RKO (cell line): ENCODE results near the gene TUBB4B.

ENCODE experiments used
- DNase-seq: peaks from one replicate; pipeline ENCODE4 v3.0.0-alpha.2; 2016; ENCODE audit warnings: low spot score

The TUBB4B gene

DNA sequence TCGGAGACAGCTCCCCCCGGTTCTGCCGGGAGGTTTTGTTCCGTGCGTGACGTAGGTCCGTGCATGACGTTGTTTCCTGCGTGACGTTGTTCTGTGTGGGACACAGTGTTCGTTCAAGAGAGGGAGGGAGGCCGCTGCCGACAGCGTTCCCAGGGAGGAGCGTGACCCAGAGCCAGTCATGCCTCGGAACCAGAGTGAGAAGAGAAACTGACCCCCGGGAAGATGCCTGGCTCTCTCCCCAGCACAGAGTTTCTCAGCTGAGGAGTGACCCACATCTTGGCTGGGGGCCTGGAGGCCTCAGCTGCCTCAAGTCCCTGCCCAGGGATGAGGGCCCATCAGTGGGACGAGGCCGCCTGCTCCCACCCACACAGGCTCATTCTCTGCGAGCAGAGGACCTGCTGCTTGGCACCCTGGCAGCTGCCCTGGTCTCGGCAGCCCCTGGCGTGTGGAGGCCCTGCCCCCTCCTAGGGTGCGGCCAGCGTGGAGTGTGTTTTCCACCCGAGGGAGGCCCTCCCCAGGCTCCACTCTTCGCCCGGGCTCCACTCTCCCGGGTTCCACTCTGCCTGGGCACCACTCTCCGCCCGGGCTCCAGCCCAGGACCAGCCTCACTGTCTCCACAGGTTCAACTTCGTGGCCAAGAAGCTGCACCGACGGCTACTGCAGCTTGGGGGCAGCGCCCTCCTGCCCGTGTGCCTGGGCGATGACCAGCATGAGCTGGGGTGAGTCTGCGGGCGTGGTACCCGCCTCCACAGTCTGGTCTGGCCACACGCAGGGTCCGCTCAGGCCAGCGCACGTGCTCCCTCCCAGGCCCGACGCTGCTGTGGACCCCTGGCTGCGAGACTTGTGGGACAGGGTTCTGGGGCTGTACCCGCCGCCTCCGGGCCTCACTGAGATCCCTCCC is 27.7 kb upstream of the TUBB4B start:
- DNase-seq, result peak; percentile 62

- DNase-seq, result no peak
Measured at GRCh38 chr9:137214620-137215019, 26.5 kb upstream of the TUBB4B start.

- no peak for DNase-seq
Measured at GRCh38 chr9:137215196-137215986, 25.7 kb upstream of the TUBB4B start.

DNA sequence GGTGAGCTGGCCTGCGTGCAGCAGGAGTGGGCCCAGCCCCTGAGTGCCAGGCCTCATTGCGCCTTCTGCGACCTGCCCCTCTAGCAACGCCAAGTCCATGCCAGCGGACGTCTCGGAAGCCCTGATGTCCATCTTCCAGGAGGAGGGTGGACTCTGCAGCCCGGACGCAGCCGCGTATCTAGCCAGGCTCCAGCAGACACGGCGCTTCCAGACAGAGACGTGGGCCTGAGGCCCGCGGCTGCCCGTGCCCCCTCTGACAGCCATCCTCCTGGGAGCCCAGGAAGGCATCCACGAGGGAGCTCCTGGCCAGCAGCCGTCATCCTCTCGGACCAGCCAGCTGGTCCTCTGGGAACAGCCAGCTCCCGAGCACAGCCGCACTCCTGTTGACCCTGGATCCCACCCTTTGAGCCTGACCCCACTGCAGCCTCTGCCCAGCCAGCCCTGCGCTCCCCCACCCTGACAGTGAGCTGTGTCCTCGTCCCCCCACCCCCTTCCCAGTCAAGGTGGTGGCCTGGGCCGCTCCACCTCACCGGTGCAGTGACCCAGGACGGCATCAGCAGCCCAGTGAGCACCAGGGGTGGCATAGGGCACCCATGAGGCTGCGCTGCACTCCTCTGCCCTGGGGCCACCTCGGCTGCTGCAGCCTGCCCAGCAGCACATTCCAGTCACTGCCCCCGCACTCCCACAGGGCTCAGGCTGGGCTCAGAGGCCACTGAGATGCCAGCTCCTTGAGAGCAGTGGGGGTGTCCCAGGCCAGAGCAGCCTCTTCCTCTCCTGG is 24.7 kb upstream of the TUBB4B start:
- DNase-seq, result no peak

GRCh38 chr9:137217276-137218211 is 23.5 kb upstream of the TUBB4B start:
- DNase-seq, result no peak

GRCh38 chr9:137218212-137218753 is 22.8 kb upstream of the TUBB4B start:
- DNase-seq, result no peak

GRCh38 chr9:137218754-137219271 is 22.3 kb upstream of the TUBB4B start:
- peak; percentile 85 for DNase-seq

DNA sequence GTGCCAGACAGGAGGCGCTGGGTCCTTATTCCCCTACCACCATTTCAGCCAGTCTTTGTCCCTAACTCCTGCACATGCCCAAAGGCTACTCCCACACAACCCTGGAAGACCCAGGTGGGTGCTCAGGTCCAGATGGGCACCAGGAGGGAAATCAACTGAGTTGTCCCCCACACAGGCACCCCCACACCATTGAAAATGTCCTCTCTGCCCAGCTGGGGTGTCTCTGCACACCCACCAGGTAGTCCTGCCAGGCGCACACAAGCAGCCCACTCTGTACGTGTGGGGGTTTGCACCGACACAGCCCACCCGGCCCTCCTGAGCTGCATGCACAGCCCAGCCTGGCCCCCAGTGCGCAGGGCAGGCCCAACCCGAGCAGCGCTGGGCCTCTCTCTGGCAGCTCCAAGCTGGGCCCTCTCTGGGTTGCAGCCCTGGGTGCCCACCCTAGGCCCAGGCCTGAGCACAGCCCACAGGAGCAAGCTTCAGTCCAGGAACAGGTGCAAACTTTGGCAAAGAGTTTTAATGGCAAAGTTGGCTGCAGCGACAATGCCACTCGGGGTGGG is 21.2 kb upstream of the TUBB4B start:
- DNase-seq, result no peak

- DNase-seq, result peak; percentile 59
Measured at GRCh38 chr9:137220317-137221094, 20.6 kb upstream of the TUBB4B start.

DNA sequence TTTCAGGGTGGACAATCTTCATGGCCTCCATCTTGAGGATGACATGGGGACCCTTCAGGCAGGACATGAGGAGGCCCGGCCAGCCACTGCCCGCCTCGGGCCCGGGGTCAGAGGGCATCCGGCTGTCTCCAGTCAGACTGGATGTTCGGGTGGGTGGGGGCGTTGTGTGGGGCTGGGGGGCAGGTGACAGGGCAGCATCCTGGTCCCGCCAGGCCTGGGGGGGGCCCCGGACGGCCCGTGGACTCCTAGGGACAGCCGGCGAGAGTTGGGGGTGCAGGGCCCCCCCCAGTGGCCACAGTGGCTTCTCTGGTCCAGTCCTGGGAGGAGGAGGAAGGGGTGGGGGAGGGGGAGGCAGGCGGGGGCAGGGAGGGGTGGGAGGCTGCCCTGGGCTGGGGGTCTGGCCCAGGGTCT is 20.0 kb upstream of the TUBB4B start:
- no peak for DNase-seq

DNA sequence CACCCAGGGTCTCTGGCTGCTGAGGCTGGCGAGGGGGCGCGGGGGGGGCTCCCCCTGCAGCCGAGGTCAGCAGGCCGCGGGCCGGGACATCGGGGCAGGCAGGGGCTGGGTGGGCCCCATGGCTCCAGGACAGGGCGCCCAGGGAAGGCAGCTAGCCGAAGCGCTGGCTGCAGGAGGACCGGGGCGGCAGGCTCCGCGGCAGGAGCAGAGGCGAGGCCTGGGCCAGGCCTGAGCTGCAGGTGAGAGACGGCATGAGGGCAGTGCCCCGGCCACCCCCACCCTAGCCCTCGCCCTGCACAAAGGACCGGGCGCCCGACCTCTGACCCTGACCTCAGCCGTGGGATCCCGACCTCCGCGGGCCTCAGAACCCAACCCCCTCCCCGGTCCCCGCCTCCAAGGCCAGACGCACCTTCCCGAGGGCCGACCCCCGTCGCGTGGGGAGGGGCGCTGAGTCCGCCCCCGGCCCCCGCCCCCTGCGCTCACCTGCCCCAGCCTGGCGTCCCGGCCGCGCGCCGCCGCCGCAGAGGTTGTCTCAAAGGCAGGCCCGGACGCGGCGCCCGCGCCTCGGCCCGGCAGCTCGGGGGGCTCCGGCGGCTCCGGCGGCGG is 19.5 kb upstream of the TUBB4B start:
- DNase-seq, result peak; percentile 56

DNA sequence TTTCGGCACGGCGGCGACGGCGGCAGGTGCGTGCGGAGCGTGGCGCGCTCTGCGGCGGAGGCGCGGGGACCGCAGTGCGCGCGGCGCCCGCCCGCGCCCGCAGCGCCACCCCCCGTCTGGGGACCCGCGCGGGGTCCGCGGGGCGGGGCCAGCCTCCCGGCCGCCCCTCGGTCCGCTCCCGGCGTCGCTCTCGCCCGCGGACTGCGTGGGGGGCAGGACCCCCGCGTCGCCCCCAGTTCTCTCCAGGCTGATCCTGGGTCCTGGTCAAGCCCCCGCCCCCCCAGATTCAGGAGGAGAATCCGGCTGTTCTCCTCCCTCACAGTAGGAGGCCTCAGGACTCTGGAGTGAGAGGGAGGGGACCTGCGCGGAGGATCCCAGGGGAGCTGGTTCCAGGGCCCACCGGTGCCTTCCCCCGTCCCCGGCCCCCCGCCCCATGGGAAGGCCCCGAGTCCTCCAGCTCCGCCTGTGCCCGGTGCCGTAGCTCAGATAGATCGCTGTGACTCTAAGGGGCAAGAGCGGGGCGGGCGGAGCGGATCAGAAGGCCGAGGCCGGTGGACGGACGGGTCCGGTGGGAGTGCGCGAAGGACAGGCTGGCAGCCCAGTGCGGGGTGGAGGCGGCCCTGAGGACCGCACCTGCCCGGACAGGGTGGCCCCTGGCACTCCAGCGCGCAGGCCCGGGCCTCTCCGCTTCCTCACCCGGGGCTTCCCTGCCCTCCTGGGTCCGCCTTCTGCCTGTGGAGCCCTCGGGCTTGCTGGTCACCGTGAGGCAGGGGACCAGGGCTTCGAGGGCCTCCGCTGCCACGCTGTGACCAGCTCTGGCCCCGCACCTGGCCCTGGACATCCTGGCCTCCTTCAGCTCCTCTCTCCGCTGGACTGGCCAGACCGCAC is 18.7 kb upstream of the TUBB4B start, which contains the start of gene RNF208:
RNF208 (minus strand) TSS at position 51 of the 888 bp plus-strand sequence. CDS start 1,028 bp downstream, outside the sequence.
- peak; percentile 77 for DNase-seq

- DNase-seq, result peak; percentile 100
Measured at GRCh38 chr9:137223078-137223970, 17.8 kb upstream of the TUBB4B start.

- peak; percentile 87 for DNase-seq
Measured at GRCh38 chr9:137224830-137225694, 16.0 kb upstream of the TUBB4B start, which contains the start of gene CYSRT1. CYSRT1 (plus strand) TSS chr9:137225174; CDS start chr9:137225622, 448 bp downstream.

GRCh38 chr9:137225699-137226331 is 15.3 kb upstream of the TUBB4B start:
- no peak for DNase-seq
